ENCODE results near the gene FUCA2.
"Not testable (repeated sequence)": the region's sequence is repeated elsewhere in the genome, so short reads cannot be mapped to it uniquely, and the experiment has no call there.

FUCA2 gene

GRCh38 chr6:143535189-143535614 lies 23.7 kb upstream of the FUCA2 start:
- no peak for DNase-seq

GRCh38 chr6:143531720-143532499 lies 20.4 kb upstream of the FUCA2 start:
- no peak for DNase-seq

GRCh38 chr6:143529095-143529494 lies 17.6 kb upstream of the FUCA2 start:
- peak; percentile 72 for DNase-seq

GRCh38 chr6:143528164-143528811 lies 16.8 kb upstream of the FUCA2 start:
- peak; percentile 37 for DNase-seq

- DNase-seq: no peak
Measured at GRCh38 chr6:143527677-143528076, 16.2 kb upstream of the FUCA2 start.

- peak; percentile 45 for DNase-seq
Measured at GRCh38 chr6:143525356-143525755, 13.8 kb upstream of the FUCA2 start.

GRCh38 chr6:143522039-143522600 lies 10.6 kb upstream of the FUCA2 start:
- DNase-seq: no peak

GRCh38 chr6:143517447-143517773 lies 5.9 kb upstream of the FUCA2 start:
- no peak for DNase-seq

GRCh38 chr6:143516690-143517446 lies 5.3 kb upstream of the FUCA2 start:
- peak; percentile 25 for DNase-seq

- DNase-seq: no peak
Measured at GRCh38 chr6:143515766-143516355, 4.3 kb upstream of the FUCA2 start.

- DNase-seq: peak; percentile 57
Measured at GRCh38 chr6:143515061-143515760, 3.7 kb upstream of the FUCA2 start.

GRCh38 chr6:143513410-143513809 lies 1.9 kb upstream of the FUCA2 start:
- peak; percentile 78 for DNase-seq

- DNase-seq: not testable (repeated sequence)
Measured at GRCh38 chr6:143510326-143510725, 1.2 kb downstream of the FUCA2 start.

GRCh38 chr6:143507358-143508145 lies 4.0 kb downstream of the FUCA2 start:
- no peak for DNase-seq

- DNase-seq: no peak
Measured at GRCh38 chr6:143506620-143507019, 4.9 kb downstream of the FUCA2 start.

GRCh38 chr6:143506199-143506598 lies 5.3 kb downstream of the FUCA2 start:
- DNase-seq: no peak

- no peak for DNase-seq
Measured at GRCh38 chr6:143505537-143505936, 6.0 kb downstream of the FUCA2 start.

- no peak for DNase-seq
Measured at GRCh38 chr6:143505111-143505510, 6.4 kb downstream of the FUCA2 start.

GRCh38 chr6:143504369-143504768 lies 7.2 kb downstream of the FUCA2 start:
- DNase-seq: no peak

- no peak for DNase-seq
Measured at GRCh38 chr6:143501851-143502250, 9.7 kb downstream of the FUCA2 start.

GRCh38 chr6:143498428-143498827 lies 13.1 kb downstream of the FUCA2 start:
- DNase-seq: peak; percentile 46

- DNase-seq: no peak
Measured at GRCh38 chr6:143496974-143497373, 14.5 kb downstream of the FUCA2 start.

All from hematopoietic multipotent progenitor cell treated with erythropoietin and hydrocortisone succinate and interleukin-3 and kit ligand, for 6 days (in vitro differentiated cells).